Germinal center (tissue), 1 donor: Measurements from ENCODE around the gene MAPK13.
"Not testable (repeated sequence)": the region's sequence is repeated elsewhere in the genome, so short reads cannot be mapped to it uniquely, and the experiment has no call there.

Experiments
- DNase-seq: peaks from one replicate; pipeline ENCODE4 v3.0.0; 2012; ENCODE audit warnings: mixed read lengths, low spot score

MAPK13 gene

DNA sequence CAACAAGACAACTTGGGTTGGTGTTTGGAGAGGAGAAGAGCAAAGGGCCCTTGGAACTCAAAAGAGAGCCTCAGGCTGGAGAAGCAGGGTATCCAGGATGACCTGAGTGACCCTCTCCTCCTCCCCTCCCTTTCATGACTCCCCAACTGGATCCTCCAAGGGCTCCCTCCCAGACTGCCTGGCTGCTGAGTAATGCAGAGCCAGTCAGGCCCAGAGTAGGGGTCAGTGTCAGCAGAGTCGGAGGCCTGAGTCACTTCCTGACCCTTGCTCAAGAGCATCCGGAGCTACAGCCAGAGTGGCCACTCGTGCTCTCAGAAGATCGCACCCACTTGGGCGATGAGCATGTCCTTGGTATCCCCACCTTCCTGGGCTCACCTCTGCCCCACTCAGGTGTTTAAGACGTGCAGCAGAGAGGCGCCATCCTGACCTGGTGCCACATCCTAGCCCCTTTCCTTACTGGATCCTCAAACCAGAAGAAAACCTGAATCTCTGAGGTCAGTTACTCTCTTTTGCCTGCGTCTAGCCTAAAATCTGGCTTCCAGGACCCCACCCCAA lies 2.8 kb upstream of the MAPK13 start:
- DNase-seq: no peak

DNA sequence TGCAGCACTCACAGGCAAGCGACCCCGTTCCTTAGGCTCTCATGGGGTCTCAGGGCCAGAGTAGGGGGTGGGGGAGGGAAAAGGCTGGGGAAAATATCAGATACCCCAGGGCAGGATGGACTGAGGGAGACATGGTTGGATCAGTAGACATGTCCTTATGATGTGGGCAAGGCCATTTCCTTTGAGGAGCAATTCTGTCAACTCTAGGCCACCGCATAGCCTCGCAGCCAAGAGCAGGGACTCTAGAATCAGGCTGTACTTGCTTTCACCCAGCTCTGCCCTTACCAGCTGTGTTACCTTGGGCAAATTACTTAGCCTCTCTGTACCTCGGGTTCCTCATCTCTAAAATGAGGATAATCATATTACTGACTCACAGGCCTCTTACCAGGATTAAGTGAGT lies 2.2 kb upstream of the MAPK13 start:
- no peak for DNase-seq

DNA sequence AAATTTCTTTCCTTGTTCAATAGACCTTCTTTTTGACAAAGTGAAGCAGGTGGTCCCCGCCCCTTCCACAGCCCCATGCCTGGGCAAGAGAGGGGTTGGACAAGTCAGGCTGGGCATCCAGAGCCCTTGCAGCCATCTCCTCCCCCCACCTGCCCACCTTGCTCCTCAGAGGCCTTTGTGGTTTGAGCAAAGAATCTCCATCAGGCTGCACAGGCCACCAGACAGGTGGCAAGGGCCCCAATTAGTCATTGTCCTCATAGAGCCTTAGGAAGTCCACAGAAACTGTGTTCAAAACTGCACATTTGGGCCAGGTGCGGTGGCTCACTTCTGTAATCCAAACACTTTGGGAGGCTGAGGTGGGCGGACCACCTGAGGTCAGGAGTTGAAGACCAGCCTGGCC lies 1.5 kb upstream of the MAPK13 start:
- DNase-seq: no peak

DNA sequence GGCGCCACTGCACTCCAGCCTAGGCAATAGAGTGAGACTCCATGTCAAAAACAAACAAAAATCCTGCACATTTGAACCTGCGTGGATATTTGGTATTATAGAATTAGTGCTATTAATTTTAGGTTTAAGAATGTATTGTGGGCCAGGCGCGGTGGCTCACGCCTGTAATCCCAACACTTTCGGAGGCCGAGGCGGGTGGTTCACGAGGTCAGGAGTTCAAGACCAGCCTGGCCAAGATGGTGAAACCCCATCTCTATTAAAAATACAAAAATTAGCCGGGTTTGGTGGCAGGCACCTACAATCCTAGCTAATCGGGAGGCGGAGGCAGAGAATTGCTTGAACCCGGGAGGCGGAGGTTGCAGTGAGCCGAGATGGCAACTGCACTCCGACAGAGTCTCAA lies 979 bp upstream of the MAPK13 start:
- DNase-seq: not testable (repeated sequence)

DNA sequence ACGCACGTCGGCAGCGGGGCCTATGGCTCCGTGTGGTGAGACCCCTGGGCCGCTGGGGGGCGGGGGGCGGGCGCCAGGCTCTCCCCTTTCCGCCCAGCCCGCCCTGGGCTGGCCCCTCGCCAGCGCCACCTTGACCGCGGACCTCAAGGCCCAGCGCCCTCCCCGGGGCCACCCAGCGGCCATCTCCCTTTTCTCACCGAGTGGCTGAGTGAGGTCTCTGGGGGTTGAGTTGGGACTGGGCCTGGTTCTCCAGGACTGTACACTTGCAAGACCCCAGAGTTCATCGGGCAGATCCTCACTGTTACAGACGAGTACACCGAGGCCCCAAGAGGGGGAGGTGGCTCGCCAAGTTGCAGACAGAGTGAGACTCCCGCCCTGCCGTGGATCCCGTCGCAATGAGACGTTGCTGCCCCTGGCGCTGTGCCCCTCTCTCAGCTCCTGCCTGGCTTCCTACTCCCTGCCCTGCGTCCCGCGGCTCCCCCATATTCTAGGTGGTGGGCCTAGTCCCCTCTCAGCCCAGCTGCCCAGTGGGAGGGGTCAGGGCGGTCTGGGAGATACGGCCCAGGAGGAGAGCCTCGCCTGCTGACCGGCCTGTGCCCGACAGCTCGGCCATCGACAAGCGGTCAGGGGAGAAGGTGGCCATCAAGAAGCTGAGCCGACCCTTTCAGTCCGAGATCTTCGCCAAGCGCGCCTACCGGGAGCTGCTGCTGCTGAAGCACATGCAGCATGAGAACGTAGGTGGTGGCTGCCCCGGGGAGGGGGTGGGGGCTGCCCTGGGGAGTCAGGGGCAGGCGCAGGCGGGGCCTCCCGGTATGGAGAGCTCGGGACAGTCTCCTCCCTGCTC lies 576 bp downstream of the MAPK13 start:
- peak; percentile 42 for DNase-seq

DNA sequence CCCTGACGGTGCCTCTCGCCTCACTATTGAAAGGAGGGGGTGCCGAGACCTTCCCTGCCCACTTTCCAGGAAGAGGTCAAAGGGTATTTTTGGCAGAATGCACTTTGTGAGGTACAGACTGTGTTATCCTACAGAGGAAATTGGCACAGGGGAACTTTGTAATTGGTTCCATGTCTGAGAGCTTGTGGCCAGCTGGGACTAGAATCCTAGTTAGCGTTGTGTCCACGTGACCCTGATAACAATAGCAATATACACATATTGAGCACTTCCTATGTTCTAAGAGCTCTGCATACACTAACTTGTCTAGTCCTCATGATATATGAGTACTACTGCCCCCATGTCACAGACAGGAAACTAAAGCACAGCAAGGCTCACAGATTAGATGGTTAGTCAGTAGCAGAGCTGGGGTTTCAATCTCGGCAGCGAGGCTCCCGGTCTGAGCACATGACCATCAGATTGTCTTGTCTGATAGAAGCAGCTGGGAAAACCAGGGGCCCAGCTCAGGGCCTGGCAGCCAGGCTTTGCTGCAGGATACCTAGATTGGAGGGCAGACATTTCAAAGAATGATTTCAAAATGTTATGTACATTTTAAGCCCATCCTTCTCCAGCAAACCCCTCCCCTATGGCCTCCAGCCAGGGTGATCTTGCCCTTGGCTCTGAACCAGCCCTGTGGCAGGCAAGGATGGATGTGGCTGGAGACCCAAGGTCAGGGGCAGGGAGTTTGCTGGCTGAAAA lies 1.4 kb downstream of the MAPK13 start:
- peak; percentile 49 for DNase-seq

DNA sequence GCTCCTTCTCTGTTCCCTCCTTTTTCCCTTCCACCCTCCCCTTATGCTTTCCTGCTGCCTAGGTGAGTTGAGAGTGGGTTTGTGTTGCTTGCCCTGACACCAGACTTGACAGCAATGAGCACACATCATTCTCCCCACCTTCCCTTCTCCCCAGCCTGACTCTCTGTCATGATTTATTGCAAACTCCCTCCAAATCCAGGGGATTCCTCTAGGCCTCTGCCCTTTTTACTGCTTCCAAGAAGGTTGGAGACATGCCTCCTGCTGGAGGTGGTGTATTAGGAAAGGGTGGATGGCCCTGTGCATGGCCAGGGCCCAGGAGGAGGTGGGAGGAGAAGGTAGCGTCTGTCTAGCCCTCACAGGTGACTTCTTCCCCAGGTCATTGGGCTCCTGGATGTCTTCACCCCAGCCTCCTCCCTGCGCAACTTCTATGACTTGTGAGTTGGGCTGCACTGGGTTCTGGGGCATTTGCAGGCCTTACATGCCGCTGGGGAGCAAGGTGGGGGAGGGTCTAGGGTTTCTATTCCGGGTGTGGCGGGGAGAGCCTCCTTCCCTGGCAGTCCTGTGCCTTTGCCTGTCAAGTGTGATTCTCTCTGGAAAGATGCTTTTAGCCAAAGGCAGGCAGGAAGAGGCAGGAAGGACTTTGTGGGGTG lies 2.1 kb downstream of the MAPK13 start:
- DNase-seq: no peak

DNA sequence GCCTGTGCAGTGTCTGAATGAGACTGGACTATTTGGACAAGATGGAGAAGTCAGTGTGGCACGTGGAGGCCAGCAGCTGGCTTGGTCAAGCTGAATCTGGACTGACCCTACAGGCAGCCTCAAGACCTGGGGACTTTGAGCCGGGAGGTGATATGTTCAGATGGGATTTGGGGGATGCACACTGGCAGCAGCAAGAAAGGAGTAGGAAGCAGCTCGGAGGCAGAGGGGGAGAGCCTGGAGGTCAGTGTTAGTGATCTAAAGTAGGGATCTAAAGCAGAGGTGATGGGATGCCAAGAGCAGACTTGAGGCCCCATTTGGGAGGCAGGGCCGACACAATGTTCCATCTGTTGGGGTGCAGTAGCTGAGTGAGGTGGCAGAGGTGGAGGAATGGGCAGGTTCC lies 2.8 kb downstream of the MAPK13 start:
- DNase-seq: no peak

DNA sequence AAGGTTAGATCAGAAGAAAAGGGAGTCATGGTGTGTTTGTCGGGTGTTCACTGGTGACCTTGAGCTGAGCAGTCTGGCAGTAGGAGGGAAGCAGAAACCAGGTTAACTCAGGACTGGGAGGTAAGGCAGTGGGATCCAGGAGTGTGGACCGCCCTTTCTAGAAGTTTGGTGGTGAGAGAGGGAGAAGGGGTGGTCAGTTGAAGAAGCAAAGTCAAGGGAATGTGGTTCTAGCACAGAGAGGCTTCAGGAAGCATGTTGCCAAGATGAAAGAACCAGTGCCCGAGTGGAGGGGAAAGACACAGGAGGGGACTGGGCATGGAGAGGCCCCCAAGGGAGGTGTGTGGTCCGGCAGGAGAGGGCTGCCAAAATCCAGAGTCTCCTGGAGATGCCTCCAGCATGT lies 3.6 kb downstream of the MAPK13 start:
- DNase-seq: no peak

DNA sequence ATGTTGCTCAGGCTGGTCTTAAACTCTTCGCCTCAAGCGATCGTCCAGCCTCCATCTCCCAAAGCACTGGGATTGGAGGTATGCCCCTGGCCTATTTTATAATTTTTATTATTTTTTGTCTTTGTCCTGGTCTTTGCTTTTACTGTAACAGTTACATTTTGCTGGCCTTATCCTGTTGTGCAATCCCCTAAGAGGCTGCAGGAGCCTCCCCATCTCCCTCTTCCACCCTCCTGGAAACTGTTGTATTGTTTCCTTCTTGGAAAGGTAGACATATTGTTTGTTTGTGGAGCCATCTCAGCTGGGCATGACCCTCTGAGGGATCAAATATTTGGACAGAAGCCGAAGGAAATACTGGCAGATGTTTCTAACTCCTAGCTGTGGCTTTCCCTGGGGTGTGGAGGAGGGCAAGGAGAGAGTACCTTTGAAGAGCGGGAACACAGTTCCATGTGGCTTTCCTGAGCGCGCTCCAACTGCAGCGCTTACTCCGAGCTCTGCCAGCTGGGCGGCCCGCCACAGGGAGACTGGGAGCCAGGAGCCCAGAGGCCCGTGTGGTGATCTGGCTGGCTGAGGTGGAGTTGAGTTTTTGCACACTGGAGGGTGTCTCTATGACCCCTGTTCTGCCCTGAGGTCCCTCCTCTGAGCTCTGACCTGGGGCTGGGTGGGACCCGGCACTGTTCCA lies 4.9 kb downstream of the MAPK13 start:
- DNase-seq: no peak

DNA sequence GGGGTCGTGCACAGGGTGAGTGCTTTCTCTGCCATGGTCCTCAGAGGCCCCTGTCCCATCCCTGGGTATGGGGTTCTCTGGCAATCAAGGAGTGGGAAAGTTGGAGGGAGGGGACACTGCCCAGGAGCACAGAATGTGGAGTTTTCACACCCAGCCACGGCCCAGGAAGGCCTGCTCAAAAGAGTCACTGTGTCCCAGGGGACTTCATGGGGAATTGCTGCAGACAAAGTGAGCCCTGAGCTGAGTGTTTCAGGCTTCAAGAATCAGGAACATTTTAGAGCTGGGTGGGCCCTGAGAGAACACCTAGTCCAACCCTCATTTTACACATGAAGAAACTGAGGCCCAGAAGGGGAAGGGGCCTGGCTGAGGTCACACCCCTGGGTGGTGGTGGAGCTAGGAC lies 5.7 kb downstream of the MAPK13 start:
- DNase-seq: peak; percentile 33

DNA sequence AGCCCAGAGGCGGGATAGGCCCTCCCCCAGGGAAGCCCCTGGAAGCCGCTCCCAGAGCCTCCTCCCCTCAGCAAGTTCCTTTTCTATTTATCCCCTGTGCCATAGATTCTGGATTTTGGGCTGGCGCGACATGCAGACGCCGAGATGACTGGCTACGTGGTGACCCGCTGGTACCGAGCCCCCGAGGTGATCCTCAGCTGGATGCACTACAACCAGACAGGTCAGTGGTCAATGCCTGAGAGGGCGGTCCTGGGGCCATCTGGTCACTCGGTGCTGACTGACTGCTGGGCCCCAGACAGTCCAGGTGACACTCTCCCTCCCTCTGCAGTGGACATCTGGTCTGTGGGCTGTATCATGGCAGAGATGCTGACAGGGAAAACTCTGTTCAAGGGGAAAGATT lies 6.2 kb downstream of the MAPK13 start:
- DNase-seq: no peak

DNA sequence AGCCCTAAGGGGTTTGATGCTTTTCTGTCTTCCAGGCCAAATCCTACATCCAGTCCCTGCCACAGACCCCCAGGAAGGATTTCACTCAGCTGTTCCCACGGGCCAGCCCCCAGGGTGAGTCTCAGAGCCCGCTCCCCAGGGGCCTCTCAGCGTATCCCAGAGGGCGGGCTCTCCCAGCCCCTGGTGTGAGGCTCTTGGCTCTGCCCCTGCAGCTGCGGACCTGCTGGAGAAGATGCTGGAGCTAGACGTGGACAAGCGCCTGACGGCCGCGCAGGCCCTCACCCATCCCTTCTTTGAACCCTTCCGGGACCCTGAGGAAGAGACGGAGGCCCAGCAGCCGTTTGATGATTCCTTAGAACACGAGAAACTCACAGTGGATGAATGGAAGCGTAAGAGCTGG lies 8.4 kb downstream of the MAPK13 start:
- DNase-seq: no peak

DNA sequence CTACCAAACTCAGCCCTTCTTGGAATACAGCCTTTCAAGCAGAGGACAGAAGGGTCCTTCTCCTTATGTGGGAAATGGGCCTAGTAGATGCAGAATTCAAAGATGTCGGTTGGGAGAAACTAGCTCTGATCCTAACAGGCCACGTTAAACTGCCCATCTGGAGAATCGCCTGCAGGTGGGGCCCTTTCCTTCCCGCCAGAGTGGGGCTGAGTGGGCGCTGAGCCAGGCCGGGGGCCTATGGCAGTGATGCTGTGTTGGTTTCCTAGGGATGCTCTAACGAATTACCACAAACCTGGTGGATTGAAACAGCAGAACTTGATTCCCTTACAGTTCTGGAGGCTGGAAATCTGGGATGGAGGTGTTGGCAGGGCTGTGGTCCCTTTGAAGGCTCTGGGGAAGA lies 9.1 kb downstream of the MAPK13 start:
- DNase-seq: no peak

DNA sequence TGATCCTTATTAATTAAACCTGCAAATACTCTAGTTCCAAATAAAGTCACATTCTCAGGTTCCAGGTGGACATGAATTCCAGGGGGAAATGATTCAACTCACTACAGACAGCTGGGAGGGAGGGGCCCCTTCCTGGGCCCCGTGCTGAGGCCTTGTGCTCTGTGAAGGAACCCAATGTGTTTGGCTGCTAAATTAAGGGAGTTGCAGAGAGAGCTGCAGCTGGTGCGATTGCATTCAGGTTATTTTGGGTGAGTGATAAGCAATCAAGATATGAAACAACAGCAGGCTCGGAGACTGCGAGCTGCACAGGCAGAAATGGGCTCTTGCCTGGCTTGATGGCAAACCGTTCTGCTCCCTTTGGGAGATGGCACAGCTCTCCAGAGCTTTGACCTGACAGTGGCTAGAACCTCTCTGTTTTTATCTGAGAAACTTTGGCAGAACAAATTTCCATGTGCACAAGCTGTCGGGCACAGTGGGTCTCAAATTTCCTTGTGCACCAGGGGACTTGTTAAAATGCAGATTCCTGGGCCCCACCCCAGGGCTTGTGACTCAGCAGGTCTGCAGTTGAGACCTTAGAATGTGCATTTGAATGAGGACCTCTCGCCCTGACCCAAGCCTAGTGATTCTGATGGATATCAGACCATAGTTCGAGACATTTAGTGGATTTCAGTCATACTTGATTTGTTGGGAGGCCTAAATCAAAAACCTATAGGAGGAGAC lies 9.8 kb downstream of the MAPK13 start:
- DNase-seq: no peak

DNA sequence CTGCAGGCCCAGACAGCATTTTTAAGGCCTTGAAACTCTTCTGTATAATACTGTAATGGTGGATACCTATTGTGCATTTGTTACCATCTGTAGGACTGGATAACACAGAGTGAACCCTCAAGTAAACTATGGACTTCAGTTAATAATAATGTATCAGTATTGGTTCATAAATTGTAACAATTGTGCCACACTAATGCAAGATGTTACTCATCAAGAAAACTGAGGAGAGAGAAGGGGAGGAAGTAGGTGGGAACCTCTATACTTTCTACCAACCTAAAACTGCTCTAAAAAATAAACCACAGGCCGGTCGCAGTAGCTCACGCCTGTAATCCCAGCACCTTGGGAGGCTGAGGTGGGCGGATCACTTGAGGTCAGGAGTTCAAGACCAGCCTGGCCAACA lies 10.8 kb downstream of the MAPK13 start:
- DNase-seq: no peak

DNA sequence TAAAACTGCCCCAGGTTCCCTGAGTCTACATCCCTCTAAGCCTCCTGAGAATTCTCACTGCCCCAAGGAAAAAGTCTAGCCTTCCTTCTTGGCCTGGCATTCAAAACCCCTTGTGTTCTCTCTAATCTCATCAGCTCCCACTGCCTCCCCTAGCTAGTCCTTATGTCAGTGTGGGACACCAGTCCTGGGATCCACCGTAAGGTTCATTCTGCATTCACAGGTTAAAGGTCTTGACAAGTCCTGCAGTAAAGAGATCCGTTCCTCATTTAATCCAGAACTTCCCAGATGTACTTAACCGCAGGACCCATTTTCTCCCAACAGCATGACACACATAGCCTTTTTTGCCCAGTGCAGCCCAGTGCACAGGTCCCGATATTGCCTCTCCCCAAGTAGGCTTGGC lies 11.6 kb downstream of the MAPK13 start:
- DNase-seq: no peak

DNA sequence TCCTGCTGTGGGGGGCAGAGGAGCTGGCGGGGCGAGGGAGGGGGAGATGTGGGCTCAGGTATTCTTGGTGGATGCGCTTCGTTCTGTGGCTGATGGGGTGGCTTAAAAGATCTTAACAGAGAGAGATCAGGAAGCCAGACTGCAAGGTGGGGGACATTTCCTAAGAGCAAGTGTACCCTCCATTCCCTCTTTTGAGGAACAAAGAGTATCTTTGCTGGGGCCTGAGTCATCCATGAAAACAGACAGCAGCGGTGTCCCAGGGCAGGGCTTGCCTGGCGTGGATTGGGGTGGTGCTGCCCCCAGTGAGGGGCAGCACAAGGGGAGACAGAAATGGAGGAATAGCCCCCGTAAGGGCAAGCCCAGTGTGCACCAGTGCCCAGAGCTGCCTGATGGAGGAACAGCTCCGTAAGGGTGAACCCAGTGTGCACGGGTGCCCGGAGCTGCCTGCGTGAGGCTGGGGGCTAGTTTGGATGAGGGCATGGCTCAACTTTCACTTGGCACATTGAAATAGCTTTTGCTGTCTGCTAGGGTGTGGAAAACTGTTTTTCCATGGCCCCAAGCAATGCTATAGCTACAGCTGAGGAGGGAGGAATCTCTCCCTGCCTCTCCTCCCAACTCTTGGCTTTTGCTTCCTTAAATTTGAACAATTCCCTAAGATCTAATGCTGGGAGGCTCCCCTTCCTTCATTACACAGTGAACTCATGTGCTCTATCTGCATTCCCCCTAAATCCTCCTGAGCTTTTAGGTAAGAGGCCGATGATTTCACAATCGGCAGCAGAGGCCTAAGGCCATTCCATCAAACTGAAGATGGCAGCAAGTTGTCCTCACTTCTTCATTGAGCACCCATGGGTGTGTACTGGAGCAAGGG lies 12.9 kb downstream of the MAPK13 start:
- DNase-seq: no peak

DNA sequence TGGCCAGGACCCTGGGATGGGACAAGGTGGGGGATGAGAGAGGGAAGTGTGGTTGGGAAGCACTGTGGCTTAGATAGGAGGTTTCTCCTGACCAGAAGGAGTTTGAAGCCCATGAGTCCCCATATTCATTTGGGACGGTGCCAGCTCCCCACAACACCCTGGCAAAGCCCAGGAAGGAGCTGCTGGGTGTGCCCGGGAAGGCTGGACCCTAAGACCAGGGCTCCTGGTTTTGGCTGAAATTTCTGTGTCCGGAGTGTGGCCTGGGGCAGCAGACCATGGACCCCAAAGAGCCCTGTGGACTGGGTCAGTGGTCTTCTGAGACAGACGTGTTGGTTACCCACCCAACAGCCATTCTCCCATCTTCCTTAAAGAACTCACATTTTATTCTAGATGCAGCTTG lies 15.2 kb downstream of the MAPK13 start:
- DNase-seq: no peak

DNA sequence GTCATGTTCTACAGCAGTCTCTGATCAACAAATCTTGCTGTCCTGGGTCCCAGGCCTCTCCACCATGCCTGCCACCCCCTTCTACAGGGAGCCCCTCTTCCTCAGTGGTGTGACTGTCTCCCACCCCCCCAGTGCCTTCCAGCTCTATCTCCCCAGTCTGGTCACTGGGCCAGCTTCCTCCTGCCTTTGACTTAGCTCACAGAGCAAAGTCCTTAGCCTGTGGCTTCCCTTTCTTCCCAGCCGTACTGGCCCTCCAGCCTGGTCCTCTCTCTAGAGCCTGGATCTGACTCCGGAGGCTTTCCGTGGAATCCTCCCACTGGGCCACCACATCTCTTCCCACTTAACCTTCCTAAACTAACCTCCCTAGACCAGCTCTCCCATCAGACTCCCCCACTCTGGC lies 17.0 kb downstream of the MAPK13 start:
- no peak for DNase-seq

DNA sequence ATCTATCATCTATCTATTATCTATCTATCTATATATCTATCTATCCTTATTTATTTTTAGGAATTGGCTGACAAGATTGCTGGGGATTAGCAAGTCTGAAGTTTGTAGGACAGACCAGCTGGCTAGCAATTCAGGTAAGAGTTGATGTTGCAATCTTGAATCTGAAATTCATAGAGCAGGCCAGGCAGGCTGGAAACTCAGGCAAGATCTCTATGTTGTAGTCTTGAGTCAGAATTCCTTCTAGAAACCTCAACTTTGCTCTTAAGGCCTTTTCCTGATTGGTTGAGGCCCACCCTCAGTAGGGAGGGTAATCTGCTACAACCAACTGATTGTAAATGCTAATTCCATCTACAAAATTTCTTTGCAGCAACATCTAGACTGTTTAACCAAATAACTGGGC lies 19.2 kb downstream of the MAPK13 start:
- DNase-seq: no peak
